NCI-H82 treated with DMSO at 0.1 percent for 48 hours (cell line): ENCODE results near the gene ICAM3.
"Not testable (repeated sequence)": the region's sequence is repeated elsewhere in the genome, so short reads cannot be mapped to it uniquely, and the experiment has no call there.

Experiments used
- DNase-seq: peaks from one replicate; lab custom pipeline; 2025; ENCODE audit not compliant: unreplicated experiment; lab: John Stamatoyannopoulos, UW

Gene ICAM3

DNA sequence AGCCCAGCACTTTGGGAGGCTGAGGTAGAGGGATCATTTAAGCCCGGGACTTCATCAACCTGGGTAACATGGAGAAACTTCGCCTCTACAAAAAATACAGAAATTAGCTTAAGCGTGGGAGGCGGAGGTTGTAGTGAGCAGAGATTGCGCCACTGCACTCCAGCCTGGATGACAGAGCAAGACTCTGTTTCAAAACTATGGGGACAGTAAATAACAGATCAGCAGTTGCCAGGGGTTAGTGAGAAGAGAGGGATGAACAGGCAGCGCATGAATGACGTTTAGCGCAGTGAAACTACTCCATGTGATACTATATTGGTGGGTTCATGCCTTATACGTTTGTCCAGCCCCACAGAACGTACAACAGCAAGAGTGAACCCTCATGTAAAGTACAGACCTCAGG, 7.1 kb upstream of the ICAM3 start:
- no peak for DNase-seq

DNA sequence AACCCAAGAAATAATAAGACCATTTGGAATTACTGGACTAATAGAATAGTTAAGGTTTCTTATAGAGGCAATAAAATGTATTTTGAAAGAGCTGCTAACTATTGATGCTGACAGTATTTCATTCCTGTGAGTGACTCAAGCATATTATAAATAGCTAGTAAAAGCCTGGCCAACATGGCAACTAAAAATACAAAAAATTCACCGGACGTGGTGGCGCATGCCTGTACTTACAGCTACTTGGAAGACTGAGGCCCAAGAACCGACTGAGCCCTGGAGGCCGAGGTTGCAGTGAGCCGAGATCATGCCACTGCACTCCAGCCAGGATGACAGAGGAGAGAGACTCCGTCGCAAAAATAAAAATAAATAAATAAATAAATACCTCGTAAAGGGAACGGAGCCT, 5.4 kb upstream of the ICAM3 start:
- no peak for DNase-seq

DNA sequence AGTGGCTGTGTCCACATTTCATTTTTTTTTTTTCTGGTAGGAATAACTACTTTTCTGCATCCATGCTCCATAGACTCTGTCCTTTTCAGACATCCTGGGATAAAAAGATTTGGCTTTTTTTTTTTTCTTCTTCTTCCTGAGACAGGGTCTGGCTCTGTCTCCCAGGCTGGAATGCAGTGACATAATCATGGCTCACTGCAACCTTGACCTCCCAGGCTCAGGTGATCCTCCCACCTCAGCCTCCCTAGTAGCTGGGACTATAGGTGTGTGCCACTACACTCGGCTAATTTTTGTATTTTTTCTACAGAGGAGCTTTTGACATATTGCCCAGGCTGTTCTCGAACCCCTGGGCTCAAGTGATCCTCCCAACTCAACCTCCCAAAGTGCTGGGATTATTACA, 4.1 kb upstream of the ICAM3 start:
- no peak for DNase-seq

DNA sequence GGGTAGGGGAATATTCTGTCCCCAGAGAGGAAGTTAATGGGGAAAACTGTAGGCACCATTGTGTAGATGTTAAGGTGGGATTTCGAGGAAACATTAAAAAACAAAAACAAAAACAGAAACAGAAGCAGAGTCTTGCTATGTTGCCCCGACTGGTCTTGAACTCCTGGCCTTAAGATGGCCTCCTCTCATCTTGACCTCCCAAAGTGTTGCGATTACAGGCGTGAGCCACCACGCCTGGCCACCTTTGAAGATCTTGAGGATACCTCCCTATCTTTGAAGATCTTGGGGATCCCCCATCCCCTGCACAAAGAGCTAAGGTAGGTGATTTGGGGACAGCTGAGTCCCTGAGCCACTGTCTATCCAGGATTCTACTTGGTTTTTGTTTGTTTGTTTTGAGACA, 553 bp upstream of the ICAM3 start:
- no peak for DNase-seq

GRCh38 chr19:10338940-10339339, 484 bp downstream of the ICAM3 start:
- no peak for DNase-seq

DNA sequence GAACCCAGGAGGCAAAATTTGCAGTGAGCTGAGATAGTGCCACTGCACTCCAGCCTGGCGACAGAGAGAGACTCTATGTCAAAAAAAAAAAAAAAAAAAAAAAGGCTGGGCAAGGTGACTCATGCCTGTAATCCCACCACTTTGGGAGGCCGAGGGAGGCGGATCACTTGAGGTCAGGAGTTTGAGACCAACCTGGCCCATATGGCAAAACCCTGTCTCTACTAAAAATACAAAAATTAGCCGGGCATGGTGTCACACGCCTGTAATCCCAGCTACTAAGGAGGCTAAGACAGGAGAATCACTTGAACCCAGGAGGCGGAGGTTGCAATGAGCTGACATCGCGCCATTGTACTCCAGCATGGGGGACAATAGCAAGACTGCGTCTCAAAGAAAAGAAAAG, 2.7 kb downstream of the ICAM3 start:
- not testable (repeated sequence) for DNase-seq

DNA sequence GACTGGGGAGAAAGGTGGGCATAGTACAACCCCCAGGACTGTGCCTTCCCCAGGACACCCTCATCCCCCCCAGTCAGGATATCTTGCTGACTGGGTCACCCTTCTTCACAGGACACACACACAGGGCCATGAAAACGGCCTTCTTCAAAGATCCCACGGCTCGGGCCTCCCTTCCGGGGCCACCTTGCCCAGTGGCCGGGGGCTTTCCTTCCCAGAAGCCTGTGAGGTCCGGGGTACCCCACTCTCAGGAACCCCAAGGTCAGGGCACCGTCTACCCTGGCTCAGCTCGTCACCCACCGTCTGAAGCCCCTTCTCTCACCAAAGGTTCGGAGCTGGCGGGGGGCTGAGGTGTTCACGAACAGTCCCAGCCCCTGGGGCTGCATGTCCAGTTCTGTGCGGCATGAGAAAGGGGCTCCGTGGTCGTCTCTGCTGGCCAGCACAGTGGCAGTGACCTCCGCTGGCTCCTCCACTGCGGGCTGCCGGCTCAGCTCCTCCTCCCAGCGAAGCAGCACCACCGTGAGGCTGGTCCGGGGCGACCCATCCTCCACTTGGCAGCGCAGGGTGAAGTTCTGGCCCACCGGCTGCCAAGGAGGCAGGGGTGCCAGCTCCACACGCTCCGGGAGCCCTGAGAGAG, 4.0 kb downstream of the ICAM3 start:
- no peak for DNase-seq

DNA sequence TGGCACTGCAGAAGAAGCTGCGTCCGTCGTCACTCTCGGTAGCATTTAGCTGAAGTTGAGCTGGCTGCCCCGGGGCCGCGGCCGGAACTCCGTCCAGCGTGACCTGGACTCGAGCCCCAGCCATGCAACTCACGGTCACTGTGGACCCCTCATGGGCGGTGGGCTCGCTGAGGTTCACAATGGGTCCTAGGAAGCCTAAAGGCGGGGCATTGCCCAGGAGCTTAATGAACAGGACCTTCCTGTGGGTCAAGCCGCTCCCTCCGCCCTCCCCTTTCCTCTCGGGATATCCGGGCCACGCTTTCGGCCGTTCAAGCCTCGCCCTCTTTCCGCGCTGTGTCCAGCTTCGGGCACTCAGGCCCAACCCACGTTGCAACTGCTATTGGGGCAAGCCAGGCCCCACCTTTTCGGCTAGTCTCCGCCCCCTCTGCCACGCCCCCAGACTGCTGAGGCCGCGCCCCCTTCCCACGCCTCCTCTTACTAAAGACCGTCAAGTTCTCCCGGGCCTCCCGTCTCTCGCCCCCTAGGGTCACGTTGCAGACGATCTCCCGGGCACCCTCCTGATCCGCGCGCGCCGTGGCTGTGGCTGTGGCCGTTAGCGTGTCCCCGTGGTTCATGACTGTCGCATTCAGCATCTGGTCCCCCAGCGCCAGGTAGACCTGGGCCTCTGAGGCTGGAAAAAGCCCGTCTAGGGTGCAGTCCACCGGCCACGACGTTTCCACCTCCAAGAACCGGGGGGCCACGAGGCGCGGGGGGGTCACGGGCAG, 4.7 kb downstream of the ICAM3 start:
- DNase-seq = peak; percentile 68

DNA sequence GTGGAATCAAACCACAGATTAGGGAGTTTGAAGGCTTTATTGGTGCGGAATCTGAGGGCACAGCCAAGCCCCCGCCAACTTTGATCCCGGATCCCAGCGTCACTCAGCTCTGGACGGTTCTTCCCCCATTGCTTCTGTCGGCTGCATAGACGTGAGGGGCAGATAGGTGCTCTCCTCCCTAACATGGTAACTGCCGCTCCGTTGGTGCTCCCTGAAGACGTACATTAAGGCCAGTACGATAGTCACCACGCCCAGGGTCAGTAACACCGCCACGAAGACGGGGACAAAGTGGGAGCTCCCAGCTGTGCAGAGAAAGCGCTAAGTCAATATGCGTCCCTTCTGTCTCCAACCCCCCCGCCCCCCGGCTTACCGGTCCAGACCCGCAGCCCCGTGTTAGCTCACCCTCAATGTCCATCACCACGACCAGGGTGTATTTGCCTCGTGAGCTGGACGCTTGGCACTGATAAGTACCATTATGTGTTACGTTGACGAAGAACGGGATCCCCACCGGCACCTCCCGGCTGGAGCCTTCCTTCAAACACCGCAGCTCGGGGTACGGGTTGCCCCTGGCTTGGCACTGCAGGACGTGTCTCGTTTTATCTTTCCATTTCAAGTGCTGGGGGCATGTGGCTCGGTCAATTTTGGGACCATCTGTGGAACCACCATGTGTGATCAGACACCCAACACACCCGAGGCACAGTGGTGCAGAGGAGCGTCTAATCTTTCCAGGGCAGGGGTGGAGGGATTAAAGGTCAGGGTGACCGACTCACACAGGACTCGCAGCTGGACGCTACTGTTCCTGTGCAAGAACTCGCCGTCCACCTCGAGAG, 5.5 kb downstream of the ICAM3 start:
- DNase-seq = no peak

DNA sequence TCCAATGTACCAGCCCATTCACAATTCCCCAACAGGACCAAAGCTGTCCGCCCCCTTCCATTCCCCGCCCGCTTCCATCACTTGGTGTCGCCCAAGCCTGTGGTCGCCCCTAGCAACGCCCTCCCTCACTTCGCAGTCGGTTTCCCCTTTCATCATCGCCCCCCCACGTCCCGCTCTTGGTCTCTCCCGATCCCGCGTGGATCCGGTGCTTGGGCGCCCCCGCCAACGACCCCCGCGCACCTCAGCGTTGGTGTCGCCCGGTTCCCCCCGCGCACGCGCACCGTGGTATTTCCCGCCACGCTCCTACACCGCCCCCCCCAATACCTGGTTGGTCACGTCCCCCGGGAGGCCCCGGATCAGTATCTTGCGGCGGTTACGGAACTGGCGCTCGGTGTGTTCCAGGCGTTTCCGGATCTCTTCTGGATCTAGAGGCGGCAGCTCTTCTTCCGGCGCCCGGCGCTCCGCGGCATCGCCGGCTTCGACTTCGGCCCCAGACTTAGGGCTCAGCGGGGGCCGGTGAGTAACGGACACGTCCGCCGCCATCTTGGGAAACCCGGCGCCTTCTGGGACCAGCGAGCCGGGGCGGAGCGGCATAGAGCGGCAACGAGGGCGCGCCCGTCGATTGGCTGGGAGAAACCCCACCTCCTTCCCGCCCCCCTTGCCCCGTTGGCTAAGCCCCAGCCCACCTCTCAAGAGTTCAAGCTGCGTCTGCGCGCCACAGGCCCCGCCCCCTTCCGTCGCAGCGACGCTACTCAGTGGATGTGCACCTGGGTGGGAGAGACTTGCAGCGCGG, 6.3 kb downstream of the ICAM3 start, which contains the start of gene RAVER1:
RAVER1 (minus strand) TSS at position 565 of the 793 bp plus-strand sequence; CDS start at position 543, 22 bp downstream.
- DNase-seq = peak; percentile 86

DNA sequence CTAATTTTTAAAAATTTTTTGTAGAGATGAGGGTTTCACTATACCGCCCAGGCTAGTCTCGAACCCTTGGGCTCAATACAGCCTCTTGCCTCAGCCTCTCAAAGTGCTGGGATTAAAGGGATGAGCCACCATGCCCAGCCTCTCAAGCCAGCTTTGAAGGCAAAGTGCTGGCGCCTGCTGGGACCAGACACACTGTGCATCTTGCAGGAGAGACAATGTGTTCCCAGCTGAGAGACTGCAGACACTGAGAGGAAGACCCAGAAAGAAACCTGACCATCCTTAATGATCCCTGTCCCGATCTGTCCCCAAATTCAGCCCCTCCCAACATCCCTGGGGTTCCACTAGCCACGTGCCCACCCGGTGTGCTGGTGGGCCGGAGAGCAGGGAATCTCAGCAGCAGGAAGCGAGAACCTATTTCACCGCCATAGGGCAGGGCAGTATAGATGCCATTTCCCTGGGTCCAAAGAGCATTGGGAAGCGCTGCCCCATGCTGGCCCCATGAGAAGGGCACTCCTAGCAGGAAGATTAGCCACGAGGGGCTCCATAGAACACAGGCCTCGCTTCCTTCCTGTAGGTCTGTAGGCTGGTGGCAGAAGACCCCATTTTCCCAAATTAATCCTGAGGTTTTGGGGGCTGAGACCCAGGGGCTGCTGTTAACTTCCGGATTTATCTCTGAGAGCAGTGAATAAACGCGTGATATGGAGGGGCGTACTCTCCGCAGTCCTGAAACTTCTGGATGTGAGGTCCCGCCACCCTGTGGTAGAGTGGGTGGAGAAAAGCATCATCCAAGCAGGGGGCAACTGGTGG, 7.1 kb downstream of the ICAM3 start:
- DNase-seq = no peak

- no peak for DNase-seq
Measured at GRCh38 chr19:10329555-10329954, 9.9 kb downstream of the ICAM3 start.

- no peak for DNase-seq
Measured at GRCh38 chr19:10328558-10329429, 10.6 kb downstream of the ICAM3 start.

GRCh38 chr19:10327793-10328192, 11.6 kb downstream of the ICAM3 start:
- no peak for DNase-seq

- no peak for DNase-seq
Measured at GRCh38 chr19:10325732-10326131, 13.7 kb downstream of the ICAM3 start.

DNA sequence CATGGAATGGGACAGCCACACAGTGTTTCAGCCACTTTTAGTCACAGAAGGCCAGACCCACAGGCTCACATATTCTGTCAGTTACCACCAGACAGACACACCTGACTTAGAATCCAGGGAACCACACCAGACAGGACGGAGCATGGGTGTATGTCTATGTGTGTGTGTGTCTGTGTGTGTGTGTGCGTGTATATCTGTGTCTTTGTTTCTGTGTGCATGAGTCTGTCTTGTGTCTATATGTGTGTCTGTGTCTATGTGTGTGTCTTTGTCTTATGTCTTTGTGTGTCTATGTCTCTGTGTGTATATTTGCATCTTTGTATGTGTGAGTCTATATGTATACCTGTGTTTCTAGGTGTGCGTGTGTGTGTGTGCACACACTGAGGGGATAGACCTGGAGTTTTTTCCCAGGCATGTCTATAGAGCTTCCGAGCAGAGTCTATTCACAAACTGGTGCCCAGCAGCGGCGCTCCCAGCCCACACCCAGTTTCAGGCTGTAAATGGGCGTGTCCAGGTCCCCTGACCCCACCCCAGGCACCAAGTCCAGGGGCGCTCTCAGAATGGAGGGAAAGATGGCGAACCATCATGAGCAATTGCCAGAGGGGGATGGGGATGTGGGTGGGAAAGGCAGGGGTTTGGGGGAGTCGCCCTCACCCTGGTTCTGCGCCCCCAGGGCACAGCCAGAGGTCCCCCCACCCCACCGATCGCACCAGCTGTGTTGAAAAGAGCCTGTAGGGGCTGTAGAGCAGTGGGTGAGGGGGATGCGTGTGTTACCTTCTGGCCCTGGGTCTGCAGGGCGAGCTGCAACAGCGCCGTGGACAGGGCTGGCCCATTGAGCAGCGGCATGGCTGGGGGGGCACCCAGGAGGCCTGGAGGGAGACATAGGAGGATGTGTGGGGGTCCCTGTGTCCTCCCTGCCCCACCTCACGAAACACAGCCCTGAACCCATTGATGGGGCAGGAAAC, 17.3 kb downstream of the ICAM3 start:
- DNase-seq = no peak

DNA sequence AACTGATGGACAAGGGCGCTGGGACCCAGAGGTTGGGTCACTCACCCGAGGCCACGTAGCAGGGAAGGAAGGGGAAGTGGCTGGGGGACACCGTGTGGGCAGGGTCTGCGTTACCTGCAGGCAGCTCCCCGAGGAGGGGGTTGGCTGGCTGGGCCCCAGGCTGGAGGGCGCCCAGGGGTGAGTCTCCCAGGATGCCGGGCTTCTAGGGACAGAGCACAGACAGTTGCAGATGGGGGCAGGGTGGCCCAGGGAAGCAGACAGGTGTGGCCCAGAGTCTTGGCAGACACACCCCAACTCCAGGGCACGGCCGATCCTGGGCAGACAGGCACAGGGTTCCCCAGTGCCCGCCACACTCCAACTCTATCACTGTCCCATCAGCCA, 18.0 kb downstream of the ICAM3 start:
- no peak for DNase-seq
